WTC11 (cell line): Measurements from ENCODE around the gene TNPO1. TPM values are rescaled to one million over a fixed set of nuclear protein-coding genes. Genes with fewer than 3 reads are reported as not detected.

Experiments
- ATAC-seq: fragments of 200-7000 bp; cut with Tn5 transposase; 2 replicates; pipeline ENCODE4 v1.10.0; 2021; ENCODE audit warnings: mild to moderate bottlenecking, moderate library complexity
- CTCF ChIA-PET: fragments of 300-600 bp; sonication (Branson Sonifier 250); formaldehyde crosslinking; loops from one replicate; lab custom pipeline; 2021; ENCODE audit warnings: antibody characterized with exemption; lab: Charles Lee
- POLR2A ChIA-PET: fragments of 350-600 bp; sonication (Branson Sonifier 250); formaldehyde crosslinking; loops from one replicate; lab custom pipeline; 2021; ENCODE audit warnings: antibody characterized with exemption; lab: Charles Lee
- DNase-seq: peaks from one replicate; pipeline ENCODE4 v3.0.0; 2021; ENCODE audit warnings: low spot score
- H3K27ac Mint-ChIP-seq: 2 replicates; pipeline ENCODE4 v1.8.0; 2021; ENCODE audit warnings: mixed read lengths
- H3K27me3 Mint-ChIP-seq: 2 replicates; pipeline ENCODE4 v1.8.0; 2021; ENCODE audit warnings: low read depth, mild to moderate bottlenecking, moderate library complexity, mixed read lengths
- H3K36me3 Mint-ChIP-seq: 2 replicates; pipeline ENCODE4 v1.8.0; 2021; ENCODE audit warnings: mixed read lengths
- H3K4me1 Mint-ChIP-seq: 2 replicates; pipeline ENCODE4 v1.8.0; 2022; ENCODE audit warnings: mixed read lengths
- H3K4me3 Mint-ChIP-seq: 2 replicates; pipeline ENCODE4 v1.8.0; 2021; ENCODE audit warnings: mild to moderate bottlenecking, moderate library complexity, mixed read lengths
- H3K9me3 Mint-ChIP-seq: 2 replicates; pipeline ENCODE4 v1.8.0; 2021; ENCODE audit warnings: mixed read lengths
- CBFB ChIP-seq: sonication (generic); formaldehyde crosslinking; IDR thresholded peaks from 2 replicates; pipeline ENCODE4 v1.8.1; 2022; ENCODE audit warnings: mild to moderate bottlenecking, low read depth, missing genetic modification reagents
- FOXP1 ChIP-seq: sonication (generic); formaldehyde crosslinking; IDR thresholded peaks from 2 replicates; pipeline ENCODE4 v1.8.0; 2022; ENCODE audit warnings: missing genetic modification reagents, mild to moderate bottlenecking, moderate library complexity, borderline replicate concordance
- FOXP4 ChIP-seq: sonication (generic); formaldehyde crosslinking; IDR thresholded peaks from 2 replicates; pipeline ENCODE4 v1.8.0; 2022; ENCODE audit warnings: mild to moderate bottlenecking, missing genetic modification reagents
- HMGXB4 ChIP-seq: sonication (generic); formaldehyde crosslinking; IDR thresholded peaks from 2 replicates; pipeline ENCODE4 v1.8.1; 2023; ENCODE audit warnings: mild to moderate bottlenecking, moderate library complexity, missing genetic modification reagents
- IRF1 ChIP-seq: sonication (generic); formaldehyde crosslinking; IDR thresholded peaks from 2 replicates; pipeline ENCODE4 v1.8.0; 2023; ENCODE audit warnings: missing genetic modification reagents
- IRF2 ChIP-seq: sonication (generic); formaldehyde crosslinking; IDR thresholded peaks from 2 replicates; pipeline ENCODE4 v1.8.0; 2022; ENCODE audit warnings: low read depth, missing genetic modification reagents, borderline replicate concordance
- MAX ChIP-seq: sonication (generic); formaldehyde crosslinking; IDR thresholded peaks from 2 replicates; pipeline ENCODE4 v1.8.0; 2022; ENCODE audit warnings: mild to moderate bottlenecking, missing genetic modification reagents
- MYBL2 ChIP-seq: sonication (generic); formaldehyde crosslinking; IDR thresholded peaks from 2 replicates; pipeline ENCODE4 v1.8.1; 2023; ENCODE audit warnings: mild to moderate bottlenecking, moderate library complexity, missing genetic modification reagents
- NFATC4 ChIP-seq: fragments of 250-450 bp; sonication (Bioruptor Pico); IDR thresholded peaks from 2 replicates; pipeline ENCODE4 v1.9.0; 2021; ENCODE audit warnings: mild to moderate bottlenecking
- NFE2L1 ChIP-seq: sonication (generic); formaldehyde crosslinking; IDR thresholded peaks from 2 replicates; pipeline ENCODE4 v1.8.1; 2023; ENCODE audit warnings: missing genetic modification reagents
- NFYB ChIP-seq: sonication (generic); formaldehyde crosslinking; conservative IDR thresholded peaks from 2 replicates; pipeline ENCODE4 v1.8.0; 2022; ENCODE audit warnings: low read depth, missing genetic modification reagents
- NR1H2 ChIP-seq: sonication (generic); formaldehyde crosslinking; IDR thresholded peaks from 2 replicates; pipeline ENCODE4 v1.9.0; 2021; ENCODE audit warnings: mild to moderate bottlenecking, moderate library complexity, missing genetic modification reagents
- PRRX2 ChIP-seq: fragments of 250-450 bp; sonication (Bioruptor Pico); IDR thresholded peaks from 2 replicates; pipeline ENCODE4 v1.8.0; 2021; ENCODE audit warnings: mild to moderate bottlenecking
- STAT6 ChIP-seq: sonication (generic); formaldehyde crosslinking; conservative IDR thresholded peaks from 2 replicates; pipeline ENCODE4 v1.8.1; 2023; ENCODE audit warnings: mild to moderate bottlenecking, low read depth, missing genetic modification reagents, moderate library complexity
- TEAD1 ChIP-seq: sonication (generic); formaldehyde crosslinking; IDR thresholded peaks from 2 replicates; pipeline ENCODE4 v1.8.0; 2022; ENCODE audit warnings: mild to moderate bottlenecking, missing genetic modification reagents
- ZBTB21 ChIP-seq: sonication (generic); formaldehyde crosslinking; IDR thresholded peaks from 2 replicates; pipeline ENCODE4 v1.8.1; 2023; ENCODE audit warnings: mild to moderate bottlenecking, missing genetic modification reagents, borderline replicate concordance
- ZBTB43 ChIP-seq: sonication (generic); formaldehyde crosslinking; IDR thresholded peaks from 2 replicates; pipeline ENCODE4 v1.8.1; 2023; ENCODE audit warnings: mild to moderate bottlenecking, missing genetic modification reagents
- ZMAT4 ChIP-seq: fragments of 250-450 bp; sonication (Bioruptor Pico); IDR thresholded peaks from 2 replicates; pipeline ENCODE4 v1.9.0; 2021; ENCODE audit warnings: mild to moderate bottlenecking
- ZNF121 ChIP-seq: sonication (generic); formaldehyde crosslinking; IDR thresholded peaks from 2 replicates; pipeline ENCODE4 v1.8.0; 2023; ENCODE audit warnings: missing genetic modification reagents
- ZNF232 ChIP-seq: sonication (generic); formaldehyde crosslinking; IDR thresholded peaks from 2 replicates; pipeline ENCODE4 v1.8.0; 2022; ENCODE audit warnings: mild to moderate bottlenecking, missing genetic modification reagents
- ZNF416 ChIP-seq: fragments of 250-450 bp; sonication (Bioruptor Pico); IDR thresholded peaks from 2 replicates; pipeline ENCODE4 v1.9.0; 2021; ENCODE audit warnings: mild to moderate bottlenecking, inconsistent platforms
- total RNA-seq: library from RNA; stranded (reverse); gene quantifications from 3 replicates; pipeline ENCODE4 v1.2.3, GENCODE V29; 2021

The TNPO1 gene
- total RNA-seq, 1 experiment from 2014 or later = 150 TPM

GRCh38 chr5:72951671-72952468 is 135.4 kb downstream of the TNPO1 start (continued):
- TF ChIP-seq STAT6 (CRISPR knock-in tag) (no peak), ZNF121 (CRISPR knock-in tag) (no peak), ZBTB21 (CRISPR knock-in tag) (no peak), NFE2L1 (no peak), IRF1 (CRISPR knock-in tag) (no peak), NR1H2 (CRISPR knock-in tag) (no peak), IRF2 (CRISPR knock-in tag) (no peak)

GRCh38 chr5:72954389-72954788 is 137.9 kb downstream of the TNPO1 start:
- Mint-ChIP-seq H3K27me3 (no peaks in the 10 kb centered on the region; the same call in 1 of the 2 replicates), H3K4me3 (peak overlapping the region; percentile 77), H3K9me3 (no peaks in the 10 kb centered on the region), H3K36me3 (no peaks in the 10 kb centered on the region), H3K27ac (peak overlapping the region; percentile 30), H3K4me1 (peaks cover 31% of the 10 kb centered on the region)
- ChIA-PET CTCF (interaction anchor here (1.0 kb wide), 1 partner anchor 79 kb away, joined by 4 read pairs; no protein-coding TSS in a partner anchor), POLR2A (no interaction called here)
- DNase-seq (no peak), ATAC-seq (no peak)
- no peak for TF ChIP-seq ZNF416
- TF ChIP-seq NFATC4 = no peak
- TF ChIP-seq NFYB (CRISPR knock-in tag) = no peak
- no peak for TF ChIP-seq PRRX2 (CRISPR knock-in tag)
- no peak for TF ChIP-seq MYBL2 (CRISPR knock-in tag)
- TF ChIP-seq ZBTB43 (CRISPR knock-in tag) = no peak
- TF ChIP-seq ZNF232 = no peak
- TF ChIP-seq, all 79 proteins: peak for 0

GRCh38 chr5:72955143-72955767 is 138.8 kb downstream of the TNPO1 start:
- TF ChIP-seq HMGXB4 (CRISPR knock-in tag) = no peak
- TF ChIP-seq ZBTB21 (CRISPR knock-in tag) = no peak
- TF ChIP-seq FOXP1 (CRISPR knock-in tag) = no peak
- TF ChIP-seq CBFB (CRISPR knock-in tag) = 0 out of 2 replicates have a peak, but pooled peaks have one; percentile 3
- TF ChIP-seq TEAD1 (CRISPR knock-in tag) = 0 out of 2 replicates have a peak, but pooled peaks have one; percentile 27
- 0 out of 2 replicates have a peak, but pooled peaks have one; percentile 51 for TF ChIP-seq FOXP4 (CRISPR knock-in tag)
- TF ChIP-seq MAX (CRISPR knock-in tag) = peak; percentile 57
- TF ChIP-seq ZMAT4 = no peak
- ATAC-seq (peak; percentile 65), DNase-seq (peak; percentile 70)
- no peaks in the 10 kb centered on the region for H3K36me3 Mint-ChIP-seq
- ChIA-PET POLR2A (interaction anchor here (0.6 kb wide), 1 partner anchor 1686 kb away, joined by 3 read pairs; no protein-coding TSS in a partner anchor), CTCF (interaction anchor here (0.7 to 2.9 kb wide), 12 partner anchors 10 to 260 kb away, joined by 3 to 17 read pairs (median 4); partner anchors contain the start of gene TMEM171)
- no peaks in the 10 kb centered on the region; the same call in 1 of the 2 replicates for H3K27me3 Mint-ChIP-seq
- peaks cover 31% of the 10 kb centered on the region for H3K4me1 Mint-ChIP-seq
- H3K4me3 Mint-ChIP-seq = peak overlapping the region; percentile 77
- H3K9me3 Mint-ChIP-seq = no peaks in the 10 kb centered on the region
- H3K27ac Mint-ChIP-seq = peak overlapping the region; percentile 89
